GM20000 (cell line): ENCODE measurements around the gene NDUFA13.

Source experiments
- DNase-seq: peaks from one replicate; pipeline ENCODE4 v3.0.0; 2012; ENCODE audit warnings: low spot score
- TF ChIP-seq, protein P1 (sequence below): IDR thresholded peaks from 2 replicates; pipeline ENCODE4 v1.5.1; 2012; ENCODE audit warnings: mild to moderate bottlenecking, control low read depth; ENCODE audit errors: extremely low read depth, missing control alignments

The NDUFA13 gene

DNA sequence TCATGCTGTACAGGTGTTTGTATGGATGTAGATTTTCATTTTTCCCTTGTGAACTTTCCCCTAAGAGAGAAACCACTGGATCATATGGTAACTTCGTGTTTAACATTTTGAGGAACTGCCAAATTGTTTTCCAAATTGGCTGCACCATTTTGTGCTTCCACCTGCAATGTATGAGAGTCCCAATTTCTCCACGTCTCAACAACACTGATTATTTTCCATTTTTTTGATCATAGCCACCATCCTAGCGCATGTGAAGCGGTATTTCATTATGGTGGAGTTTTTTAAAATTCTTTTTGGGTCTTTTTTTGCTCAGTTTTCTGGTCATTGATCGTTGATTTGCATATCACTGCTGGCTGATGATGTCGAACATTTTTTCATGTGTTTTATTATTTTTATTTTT lies 5.0 kb downstream of the NDUFA13 start:
- no peak for DNase-seq

GRCh38 chr19:19523177-19523576 lies 7.2 kb downstream of the NDUFA13 start:
- TF ChIP-seq, protein P1, sequence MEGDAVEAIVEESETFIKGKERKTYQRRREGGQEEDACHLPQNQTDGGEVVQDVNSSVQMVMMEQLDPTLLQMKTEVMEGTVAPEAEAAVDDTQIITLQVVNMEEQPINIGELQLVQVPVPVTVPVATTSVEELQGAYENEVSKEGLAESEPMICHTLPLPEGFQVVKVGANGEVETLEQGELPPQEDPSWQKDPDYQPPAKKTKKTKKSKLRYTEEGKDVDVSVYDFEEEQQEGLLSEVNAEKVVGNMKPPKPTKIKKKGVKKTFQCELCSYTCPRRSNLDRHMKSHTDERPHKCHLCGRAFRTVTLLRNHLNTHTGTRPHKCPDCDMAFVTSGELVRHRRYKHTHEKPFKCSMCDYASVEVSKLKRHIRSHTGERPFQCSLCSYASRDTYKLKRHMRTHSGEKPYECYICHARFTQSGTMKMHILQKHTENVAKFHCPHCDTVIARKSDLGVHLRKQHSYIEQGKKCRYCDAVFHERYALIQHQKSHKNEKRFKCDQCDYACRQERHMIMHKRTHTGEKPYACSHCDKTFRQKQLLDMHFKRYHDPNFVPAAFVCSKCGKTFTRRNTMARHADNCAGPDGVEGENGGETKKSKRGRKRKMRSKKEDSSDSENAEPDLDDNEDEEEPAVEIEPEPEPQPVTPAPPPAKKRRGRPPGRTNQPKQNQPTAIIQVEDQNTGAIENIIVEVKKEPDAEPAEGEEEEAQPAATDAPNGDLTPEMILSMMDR: no peak
- no peak for DNase-seq

More for the DNA sequence above, 5.0 kb downstream of the NDUFA13 start:
- TF ChIP-seq, protein P1: no peak

GRCh38 chr19:19524053-19524452 lies 8.0 kb downstream of the NDUFA13 start:
- TF ChIP-seq, protein P1: no peak
- DNase-seq: no peak

GRCh38 chr19:19525611-19526380 lies 9.8 kb downstream of the NDUFA13 start:
- TF ChIP-seq, protein P1: no peak
- no peak for DNase-seq

DNA sequence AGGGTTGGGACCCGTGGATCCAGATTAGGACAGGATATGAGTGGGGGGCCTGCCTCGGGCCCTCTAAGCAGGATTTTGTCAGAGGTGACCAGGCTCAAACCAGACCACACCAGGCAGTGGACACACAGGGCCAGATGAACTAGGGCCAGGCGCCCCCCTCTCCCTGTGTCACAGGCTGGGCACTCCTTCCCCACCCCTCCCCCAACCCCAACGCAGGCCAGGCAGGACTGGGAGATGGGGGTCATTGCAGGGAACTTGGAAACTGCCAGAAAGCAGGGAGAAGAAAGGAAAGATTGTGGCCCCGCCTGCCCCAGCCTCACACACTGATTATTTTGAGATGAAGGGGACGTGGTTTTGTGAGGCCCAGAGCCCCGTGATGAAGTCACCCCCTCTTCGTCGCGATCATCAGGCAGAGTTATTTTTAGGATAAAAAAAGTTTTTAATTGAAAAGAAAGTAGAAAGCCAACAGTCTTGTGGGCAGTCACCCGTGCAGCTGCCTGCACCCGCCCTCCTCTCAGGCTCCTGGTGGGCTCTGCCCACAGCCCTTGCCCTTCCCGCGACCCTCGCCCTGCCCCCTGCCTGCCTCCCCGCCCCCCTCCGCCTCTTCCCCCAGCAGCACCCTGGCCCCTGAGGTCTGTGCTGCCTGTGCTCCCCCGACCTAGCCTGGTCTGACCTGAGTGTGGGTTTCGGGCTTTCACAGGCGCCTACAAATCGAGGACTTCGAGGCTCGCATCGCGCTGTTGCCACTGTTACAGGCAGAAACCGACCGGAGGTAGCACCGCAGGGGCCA lies 10.8 kb downstream of the NDUFA13 start:
- TF ChIP-seq, protein P1: no peak
- peak; percentile 76 for DNase-seq

GRCh38 chr19:19527371-19527656 lies 11.3 kb downstream of the NDUFA13 start:
- DNase-seq: no peak
- TF ChIP-seq, protein P1: no peak
